ENCODE results near the gene DCAKD.
A peak's percentile ranks its signal among the peaks of the same experiment; 100 is the strongest.

Gene DCAKD

GRCh38 chr17:45093444-45094110 lies 42.1 kb upstream of the DCAKD start:
- H3K36me3 Mint-ChIP-seq (ENCODE audit: low read depth): peaks cover 69% of the 10 kb centered on the region

GRCh38 chr17:45092911-45093430 lies 41.5 kb upstream of the DCAKD start:
- no peaks in the 10 kb centered on the region for H3K9me3 Mint-ChIP-seq
- H3K4me1 Mint-ChIP-seq: no peaks in the 10 kb centered on the region
- no peak overlapping the region for H3K4me3 Mint-ChIP-seq
- TF ChIP-seq CTCF (IDR thresholded peaks at IDR 0.05): no peak
- no peak overlapping the region for H3K27ac Mint-ChIP-seq
- no peak for DNase-seq
- H3K36me3 Mint-ChIP-seq (ENCODE audit: low read depth): peaks cover 69% of the 10 kb centered on the region
- peaks cover 2% of the 10 kb centered on the region for H3K27me3 Mint-ChIP-seq (ENCODE audit: low read depth, poor library complexity)

More at GRCh38 chr17:45093444-45094110, 42.1 kb upstream of the DCAKD start:
- H3K27ac Mint-ChIP-seq: no peak overlapping the region
- H3K9me3 Mint-ChIP-seq: no peaks in the 10 kb centered on the region
- H3K4me3 Mint-ChIP-seq: no peak overlapping the region
- no peak for TF ChIP-seq CTCF (IDR thresholded peaks at IDR 0.05)
- no peaks in the 10 kb centered on the region for H3K4me1 Mint-ChIP-seq
- no peak for DNase-seq
- H3K27me3 Mint-ChIP-seq (ENCODE audit: low read depth, poor library complexity): peaks cover 2% of the 10 kb centered on the region

- no peaks in the 10 kb centered on the region for H3K4me1 Mint-ChIP-seq
- peaks cover 72% of the 10 kb centered on the region for H3K36me3 Mint-ChIP-seq (ENCODE audit: low read depth)
Observed at GRCh38 chr17:45091778-45092425, 40.5 kb upstream of the DCAKD start.

GRCh38 chr17:45090711-45091110 lies 39.3 kb upstream of the DCAKD start:
- H3K4me1 Mint-ChIP-seq: no peaks in the 10 kb centered on the region
- no peak overlapping the region for H3K4me3 Mint-ChIP-seq
- TF ChIP-seq CTCF (IDR thresholded peaks at IDR 0.05): no peak
- no peak for DNase-seq
- H3K36me3 Mint-ChIP-seq (ENCODE audit: low read depth): peaks cover 69% of the 10 kb centered on the region
- peak overlapping the region; percentile 70 for H3K27ac Mint-ChIP-seq
- no peaks in the 10 kb centered on the region for H3K9me3 Mint-ChIP-seq
- peaks cover 2% of the 10 kb centered on the region for H3K27me3 Mint-ChIP-seq (ENCODE audit: low read depth, poor library complexity)

More at GRCh38 chr17:45091778-45092425, 40.5 kb upstream of the DCAKD start:
- Mint-ChIP-seq H3K9me3 (no peaks in the 10 kb centered on the region), H3K4me3 (no peak overlapping the region), H3K27me3 (ENCODE audit: low read depth, poor library complexity) (peaks cover 2% of the 10 kb centered on the region), H3K27ac (peak overlapping the region; percentile 82)
- no peak for DNase-seq
- TF ChIP-seq CTCF (IDR thresholded peaks at IDR 0.05): no peak

GRCh38 chr17:45088741-45089140 lies 37.3 kb upstream of the DCAKD start:
- Mint-ChIP-seq H3K27me3 (ENCODE audit: low read depth, poor library complexity) (peaks cover 2% of the 10 kb centered on the region), H3K4me1 (no peaks in the 10 kb centered on the region), H3K9me3 (no peaks in the 10 kb centered on the region), H3K4me3 (no peak overlapping the region), H3K27ac (peak overlapping the region; percentile 74), H3K36me3 (ENCODE audit: low read depth) (peaks cover 73% of the 10 kb centered on the region)
- no peak for TF ChIP-seq CTCF (IDR thresholded peaks at IDR 0.05)
- no peak for DNase-seq

Data from nephron progenitor cell (in vitro differentiated cells).